Mammary epithelial cell (primary cell): ENCODE measurements around the gene ORAI3.

Source experiments
- EZH2 ChIP-seq: IDR thresholded peaks from 2 replicates; pipeline ENCODE4 v1.6.1; 2012; ENCODE audit warnings: low read length, inconsistent platforms, borderline replicate concordance
- TF ChIP-seq, protein P1 (sequence below), 2 donors: IDR thresholded peaks in 1 of 2; conservative IDR thresholded peaks in 1 of 2; 2 replicates each; pipeline ENCODE4 v1.5.1; 2011 to 2012; ENCODE audit warnings: inconsistent platforms in 2 of 2, low read length in 2 of 2, mild to moderate bottlenecking in 2 of 2, control low read depth in 1 of 2, low read depth in 1 of 2; ENCODE audit not compliant: insufficient read depth in 1 of 2; ENCODE audit errors: extremely low read depth in 1 of 2

DNA sequence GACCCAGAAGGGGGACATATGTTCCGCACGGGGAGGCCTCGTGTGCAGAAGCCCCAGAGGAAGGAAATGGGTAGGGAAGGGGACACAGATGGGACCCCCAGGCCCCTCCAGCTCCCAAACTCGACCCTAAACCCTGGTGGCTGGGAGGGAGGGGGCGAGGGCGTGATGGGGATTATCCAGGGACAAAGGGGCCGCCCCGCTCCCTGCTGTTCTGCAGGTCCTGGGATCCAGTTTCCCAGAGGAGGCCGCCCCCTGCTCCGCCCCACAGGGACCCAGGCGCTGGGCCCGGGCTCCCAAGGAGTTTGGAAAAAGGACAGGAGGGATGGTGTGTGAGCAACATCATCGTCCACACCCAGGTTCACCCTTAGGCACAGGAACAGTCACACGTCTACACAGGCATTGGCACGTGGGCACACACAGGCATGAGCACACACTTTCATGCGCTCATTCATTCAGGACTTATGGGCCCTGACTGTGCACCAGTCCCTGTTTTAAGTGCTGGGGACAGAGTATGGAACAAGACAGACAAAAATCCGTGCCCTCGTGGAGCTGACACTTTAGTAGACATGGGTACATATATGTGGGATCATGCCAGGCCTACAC, 38.3 kb upstream of the ORAI3 start:
- TF ChIP-seq, protein P1, sequence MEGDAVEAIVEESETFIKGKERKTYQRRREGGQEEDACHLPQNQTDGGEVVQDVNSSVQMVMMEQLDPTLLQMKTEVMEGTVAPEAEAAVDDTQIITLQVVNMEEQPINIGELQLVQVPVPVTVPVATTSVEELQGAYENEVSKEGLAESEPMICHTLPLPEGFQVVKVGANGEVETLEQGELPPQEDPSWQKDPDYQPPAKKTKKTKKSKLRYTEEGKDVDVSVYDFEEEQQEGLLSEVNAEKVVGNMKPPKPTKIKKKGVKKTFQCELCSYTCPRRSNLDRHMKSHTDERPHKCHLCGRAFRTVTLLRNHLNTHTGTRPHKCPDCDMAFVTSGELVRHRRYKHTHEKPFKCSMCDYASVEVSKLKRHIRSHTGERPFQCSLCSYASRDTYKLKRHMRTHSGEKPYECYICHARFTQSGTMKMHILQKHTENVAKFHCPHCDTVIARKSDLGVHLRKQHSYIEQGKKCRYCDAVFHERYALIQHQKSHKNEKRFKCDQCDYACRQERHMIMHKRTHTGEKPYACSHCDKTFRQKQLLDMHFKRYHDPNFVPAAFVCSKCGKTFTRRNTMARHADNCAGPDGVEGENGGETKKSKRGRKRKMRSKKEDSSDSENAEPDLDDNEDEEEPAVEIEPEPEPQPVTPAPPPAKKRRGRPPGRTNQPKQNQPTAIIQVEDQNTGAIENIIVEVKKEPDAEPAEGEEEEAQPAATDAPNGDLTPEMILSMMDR (conservative IDR thresholded peaks at IDR 0.05 in 1 of 2, IDR thresholded peaks at IDR 0.05 in 1 of 2; ENCODE audit: extremely low read depth in 1 of 2, insufficient read depth in 1 of 2, low read depth in 1 of 2, low read length in 2 of 2) = no peak
- no peak for TF ChIP-seq EZH2
